Lung (tissue), 12 donors: ENCODE results near the gene VSIG10L2. TPM values are rescaled to one million over a fixed set of nuclear protein-coding genes. Genes with fewer than 3 reads are reported as not detected.

Experiments used
- ATAC-seq: fragments of 200-7000 bp; cut with Tn5 transposase; one replicate; pipeline ENCODE4 v1.9.1; 2020; ENCODE audit warnings: moderate number of reproducible peaks; ENCODE audit not compliant: insufficient read depth, low FRiP score
- DNase-seq, 3 donors: peaks; one replicate each; pipeline ENCODE4 v3.0.0-alpha.2; 2013 to 2017
- H3K27ac ChIP-seq, 2 donors: one replicate each; pipeline ENCODE4 v1.5.1; 2013; ENCODE audit warnings: mild to moderate bottlenecking in 2 of 2, moderate library complexity in 2 of 2, control low read depth in 1 of 2, inconsistent platforms in 1 of 2, low read depth in 1 of 2, low read length in 1 of 2
- H3K27me3 ChIP-seq, 3 donors: one replicate each; pipeline ENCODE4 v1.5.1; 2013; ENCODE audit warnings: low read length in 2 of 3; ENCODE audit not compliant: control insufficient read depth in 3 of 3, insufficient read depth in 3 of 3
- H3K36me3 ChIP-seq, 4 donors: one replicate each; pipeline ENCODE4 v1.5.1; 2013; ENCODE audit warnings: low read length in 4 of 4, mild to moderate bottlenecking in 1 of 4, moderate library complexity in 1 of 4; ENCODE audit not compliant: control insufficient read depth in 4 of 4, insufficient read depth in 4 of 4
- H3K4me1 ChIP-seq, 5 donors: one replicate each; pipeline ENCODE4 v1.5.1; 2013; ENCODE audit warnings: low read length in 5 of 5, mild to moderate bottlenecking in 2 of 5, moderate library complexity in 1 of 5; ENCODE audit not compliant: control insufficient read depth in 5 of 5, insufficient read depth in 5 of 5
- H3K4me3 ChIP-seq: one replicate; pipeline ENCODE4 v1.5.1; 2013; ENCODE audit warnings: mild to moderate bottlenecking, control low read depth, moderate library complexity
- H3K9ac ChIP-seq, 2 donors: one replicate each; pipeline ENCODE4 v1.5.1; 2013; ENCODE audit warnings: low read length in 2 of 2, control low read depth in 1 of 2; ENCODE audit not compliant: insufficient read depth in 1 of 2
- H3K9me3 ChIP-seq, 4 donors: one replicate each; pipeline ENCODE4 v1.5.1; 2013; ENCODE audit warnings: low read length in 3 of 4, mild to moderate bottlenecking in 1 of 4, moderate library complexity in 1 of 4; ENCODE audit not compliant: control insufficient read depth in 4 of 4, insufficient read depth in 3 of 4
- WGBS, 2 donors: extraction: QIAGEN DNeasy Blood & Tissue Kit; methylation state at CpG; one replicate each; pipeline ENCODE4 v1.1.7; 2013; 5-methylcytosine and 5-hydroxymethylcytosine counted together
- polyA plus RNA-seq, 2 donors: library from polyadenylated mRNA; stranded (reverse); fragments of 200-250 nt; gene quantifications; one replicate each; pipeline ENCODE4 v1.2.1, GENCODE V29; 2013
- total RNA-seq, 2 donors: library from RNA; depleted of rRNA in 1 of 2; stranded (reverse); fragments of >200 nt in 1 of 2; gene quantifications; one replicate each; pipeline ENCODE4 v1.2.1, GENCODE V29; 2014 to 2021
- TF ChIP-seq, protein P1 (sequence below): IDR thresholded peaks from 2 replicates; pipeline ENCODE4 v1.5.1; 2012; ENCODE audit warnings: mild to moderate bottlenecking; ENCODE audit errors: control extremely low read depth, extremely low read depth
- donor health status: control.
- donor health status: control.
- donor health status: Bipolar disorder and iron deficiency.
- donor health status: healthy.
- donor health status: DM: yes; HTN: yes; CAD: no.

Gene VSIG10L2
- total and polyA plus RNA-seq, 4 donors = 0.18 to 0.43 (median 0.30) TPM

DNA sequence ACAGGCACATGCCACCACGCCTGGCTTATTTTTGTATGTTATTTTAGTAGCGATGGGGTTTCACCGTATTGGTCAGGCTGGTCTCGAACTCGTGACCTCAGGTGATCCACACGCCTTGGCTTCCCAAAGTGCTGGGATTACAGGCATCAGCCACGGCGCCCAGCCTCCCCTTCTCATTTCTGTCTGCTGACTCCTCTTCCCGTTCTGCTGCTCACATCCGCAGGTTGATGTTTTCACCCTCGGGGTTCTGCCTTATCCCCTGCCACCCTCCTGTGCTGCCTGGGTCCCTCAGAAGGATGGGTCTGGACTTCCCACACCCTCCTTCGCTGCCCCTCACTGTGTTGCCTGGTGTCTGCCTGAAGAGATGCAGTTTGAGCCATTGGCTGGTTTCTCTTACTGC lies 19.2 kb upstream of the VSIG10L2 start:
- no peaks in the 10 kb centered on the region for H3K9me3 ChIP-seq
- DNase-seq (no peak), ATAC-seq (no peak)
- H3K9ac ChIP-seq = no peak overlapping the region
- TF ChIP-seq, protein P1, sequence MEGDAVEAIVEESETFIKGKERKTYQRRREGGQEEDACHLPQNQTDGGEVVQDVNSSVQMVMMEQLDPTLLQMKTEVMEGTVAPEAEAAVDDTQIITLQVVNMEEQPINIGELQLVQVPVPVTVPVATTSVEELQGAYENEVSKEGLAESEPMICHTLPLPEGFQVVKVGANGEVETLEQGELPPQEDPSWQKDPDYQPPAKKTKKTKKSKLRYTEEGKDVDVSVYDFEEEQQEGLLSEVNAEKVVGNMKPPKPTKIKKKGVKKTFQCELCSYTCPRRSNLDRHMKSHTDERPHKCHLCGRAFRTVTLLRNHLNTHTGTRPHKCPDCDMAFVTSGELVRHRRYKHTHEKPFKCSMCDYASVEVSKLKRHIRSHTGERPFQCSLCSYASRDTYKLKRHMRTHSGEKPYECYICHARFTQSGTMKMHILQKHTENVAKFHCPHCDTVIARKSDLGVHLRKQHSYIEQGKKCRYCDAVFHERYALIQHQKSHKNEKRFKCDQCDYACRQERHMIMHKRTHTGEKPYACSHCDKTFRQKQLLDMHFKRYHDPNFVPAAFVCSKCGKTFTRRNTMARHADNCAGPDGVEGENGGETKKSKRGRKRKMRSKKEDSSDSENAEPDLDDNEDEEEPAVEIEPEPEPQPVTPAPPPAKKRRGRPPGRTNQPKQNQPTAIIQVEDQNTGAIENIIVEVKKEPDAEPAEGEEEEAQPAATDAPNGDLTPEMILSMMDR = no peak
- 91 to 92% methylated on average over 12 of the region's 12 CpGs for WGBS, 2 donors
- H3K27me3 ChIP-seq = no peaks in the 10 kb centered on the region
- H3K4me1 ChIP-seq = peaks cover 0 to 10% (median 0%) of the 10 kb centered on the region in 5 donors
- H3K27ac ChIP-seq = no peak overlapping the region
- H3K36me3 ChIP-seq = no peaks in the 10 kb centered on the region
- H3K4me3 ChIP-seq = no peak overlapping the region

DNA sequence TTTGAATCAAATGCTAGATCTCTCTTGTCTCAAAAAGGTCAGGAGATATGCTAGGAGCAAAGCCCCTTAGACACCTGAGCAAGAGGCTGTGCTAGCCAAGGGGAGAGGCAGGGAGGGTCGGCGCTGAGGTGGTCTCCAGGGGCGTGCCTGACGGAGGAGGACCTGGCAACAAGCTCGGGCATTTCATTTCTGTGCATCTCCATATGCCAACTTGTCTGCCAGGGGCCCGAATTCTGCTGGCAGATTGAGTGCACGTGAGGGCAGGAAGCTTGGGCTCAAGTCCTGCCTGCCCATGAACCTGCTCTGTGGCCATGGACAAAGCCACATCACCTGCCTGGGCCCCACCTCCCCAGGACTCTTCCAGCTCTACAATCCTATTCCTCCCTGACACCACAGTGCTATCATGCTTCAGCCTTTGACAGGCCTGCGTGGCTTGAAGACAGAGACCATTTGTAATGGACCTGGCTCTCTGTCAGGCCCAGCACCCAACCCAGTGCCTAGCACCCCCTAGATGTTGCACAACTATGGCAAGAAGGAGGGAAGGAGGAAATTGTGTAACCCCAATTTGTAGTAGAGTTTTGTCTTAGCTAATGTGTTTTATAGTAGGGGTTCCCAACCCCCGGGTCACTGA lies 16.3 kb upstream of the VSIG10L2 start:
- H3K4me1 ChIP-seq = peaks cover 0 to 11% (median 0%) of the 10 kb centered on the region in 5 donors
- ATAC-seq (no peak), DNase-seq (no peak)
- H3K36me3 ChIP-seq = no peaks in the 10 kb centered on the region
- WGBS, 2 donors = 78 to 81% methylated on average over 9 of the region's 9 CpGs
- H3K4me3 ChIP-seq = no peak overlapping the region
- no peaks in the 10 kb centered on the region for H3K27me3 ChIP-seq
- TF ChIP-seq, protein P1 = no peak
- no peaks in the 10 kb centered on the region for H3K9me3 ChIP-seq
- no peak overlapping the region for H3K27ac ChIP-seq
- H3K9ac ChIP-seq = no peak overlapping the region

DNA sequence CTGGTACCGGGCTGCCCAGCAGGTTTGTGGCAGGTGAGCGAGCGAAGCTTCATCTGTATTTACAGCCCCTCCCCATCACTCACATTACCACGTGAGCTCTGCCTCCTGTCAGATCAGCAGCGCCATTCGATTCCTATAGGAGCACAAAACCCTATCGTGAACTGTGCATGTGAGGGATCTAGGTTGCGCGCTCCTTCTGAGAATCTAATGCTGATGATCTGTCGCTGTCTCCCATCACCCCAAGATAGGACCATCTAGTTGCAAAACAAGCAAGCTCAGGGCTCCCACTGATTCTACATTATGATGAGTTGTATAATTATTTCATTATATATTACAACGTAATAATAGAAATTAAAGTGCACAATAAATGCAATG lies 15.8 kb upstream of the VSIG10L2 start:
- H3K4me1 ChIP-seq = peaks cover 0 to 12% (median 0%) of the 10 kb centered on the region in 5 donors
- TF ChIP-seq, protein P1 = no peak
- H3K27me3 ChIP-seq = no peaks in the 10 kb centered on the region
- no peak for ATAC-seq
- H3K27ac ChIP-seq = no peak overlapping the region
- no peaks in the 10 kb centered on the region for H3K36me3 ChIP-seq
- H3K9me3 ChIP-seq = no peaks in the 10 kb centered on the region
- no peak for DNase-seq
- H3K4me3 ChIP-seq = no peak overlapping the region
- no peak overlapping the region for H3K9ac ChIP-seq
- 85% methylated on average over 11 of the region's 11 CpGs for WGBS, 2 donors

DNA sequence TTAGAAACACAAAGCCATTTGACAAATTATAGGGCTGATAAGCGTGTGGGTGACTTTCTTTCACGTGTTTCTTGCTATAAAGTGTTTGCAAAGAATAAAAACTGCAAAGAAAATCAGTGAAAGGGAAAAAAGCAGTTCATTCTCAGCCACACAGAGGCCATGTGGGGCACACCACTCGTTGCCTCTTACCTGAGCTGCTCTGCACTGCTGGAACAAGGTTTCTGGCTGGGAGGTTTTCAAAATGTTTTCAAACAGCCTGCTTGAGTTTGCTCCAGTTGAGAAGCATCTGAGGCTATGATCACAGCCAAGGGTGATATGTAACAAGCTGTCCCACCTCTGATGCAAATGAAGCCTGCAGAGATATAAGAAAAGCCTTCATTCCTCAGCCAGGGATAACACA lies 14.7 kb upstream of the VSIG10L2 start:
- DNase-seq (no peak), ATAC-seq (no peak)
- Histone ChIP-seq H3K36me3 (no peaks in the 10 kb centered on the region), H3K9me3 (no peaks in the 10 kb centered on the region), H3K9ac (no peak overlapping the region), H3K4me1 (peaks cover 0 to 15% (median 0%) of the 10 kb centered on the region in 5 donors), H3K4me3 (no peak overlapping the region), H3K27me3 (no peaks in the 10 kb centered on the region), H3K27ac (no peak overlapping the region)
- TF ChIP-seq, protein P1 = no peak
- 71 to 85% methylated on average over 3 of the region's 3 CpGs for WGBS, 2 donors
